ENCODE results near the gene CEMP1. TPM values are rescaled to one million over a fixed set of nuclear protein-coding genes. Genes with fewer than 3 reads are reported as not detected.

CEMP1 gene
- total RNA-seq, 1 donor from 2014 or later: not detected

- TF ChIP-seq EZH2phosphoT487 (IDR thresholded peaks at IDR 0.05) (no peak), EZH2 (IDR thresholded peaks at IDR 0.05) (no peak), CTCF (IDR thresholded peaks at IDR 0.05) (no peak)
- H3K36me3 Mint-ChIP-seq: no peaks in the 10 kb centered on the region
- Histone ChIP-seq H4K20me1 (ENCODE audit: low read depth) (peaks cover 7% of the 10 kb centered on the region), H3F3A (ENCODE audit: low read depth) (no peaks in the 10 kb centered on the region), H3K9me3 (ENCODE audit: low read depth) (no peaks in the 10 kb centered on the region), H3K79me2 (ENCODE audit: low read depth) (no peaks in the 10 kb centered on the region), H3K27me3 (no peaks in the 10 kb centered on the region), H3K9ac (peak overlapping the region; percentile 32), H3K4me1 (no peaks in the 10 kb centered on the region), H3K27ac (no peak overlapping the region), H3K36me3 (no peaks in the 10 kb centered on the region), H3K4me3 (no peak overlapping the region), H3K4me2 (no peak overlapping the region), H2AFZ (replicated peaks) (no peak overlapping the region)
- DNase-seq (ENCODE audit: low spot score): no peak
- no peaks in the 10 kb centered on the region for H3K9me3 Mint-ChIP-seq
- no peak overlapping the region for H3K4me3 Mint-ChIP-seq
- H3K4me1 Mint-ChIP-seq: peaks cover 25% of the 10 kb centered on the region
- H3K27me3 Mint-ChIP-seq (ENCODE audit: insufficient read depth, low read depth): peaks cover 10% of the 10 kb centered on the region
- H3K27ac Mint-ChIP-seq: no peak overlapping the region
These were observed 43.2 kb downstream of the CEMP1 start for GRCh38 chr16:2487903-2488531.

- H3K36me3 ChIP-seq: no peaks in the 10 kb centered on the region
- H3K9me3 Mint-ChIP-seq: no peaks in the 10 kb centered on the region
- no peak for DNase-seq (ENCODE audit: low spot score)
- H4K20me1 ChIP-seq (ENCODE audit: low read depth): peaks cover 12% of the 10 kb centered on the region
- H3K27ac ChIP-seq: no peak overlapping the region
- H3K27me3 Mint-ChIP-seq (ENCODE audit: insufficient read depth, low read depth): peaks cover 9% of the 10 kb centered on the region
- no peaks in the 10 kb centered on the region for H3K4me1 ChIP-seq
- H3K4me3 Mint-ChIP-seq: peak overlapping the region; percentile 14
- peak overlapping the region; percentile 42 for H3K27ac Mint-ChIP-seq
- no peaks in the 10 kb centered on the region for H3K27me3 ChIP-seq
- no peaks in the 10 kb centered on the region for H3K79me2 ChIP-seq (ENCODE audit: low read depth)
- no peaks in the 10 kb centered on the region for H3K36me3 Mint-ChIP-seq
- no peak overlapping the region for H3K9ac ChIP-seq
- H3F3A ChIP-seq (ENCODE audit: low read depth): no peaks in the 10 kb centered on the region
- peaks cover 25% of the 10 kb centered on the region for H3K4me1 Mint-ChIP-seq
- no peak overlapping the region for H3K4me3 ChIP-seq
- no peaks in the 10 kb centered on the region for H3K9me3 ChIP-seq (ENCODE audit: low read depth)
- no peak for TF ChIP-seq EZH2 (IDR thresholded peaks at IDR 0.05)
- TF ChIP-seq CTCF (IDR thresholded peaks at IDR 0.05): no peak
- TF ChIP-seq EZH2phosphoT487 (IDR thresholded peaks at IDR 0.05): no peak
- no peak overlapping the region for H3K4me2 ChIP-seq
- H2AFZ ChIP-seq (replicated peaks): no peak overlapping the region
These were observed 43.7 kb downstream of the CEMP1 start for GRCh38 chr16:2487517-2487842.

GRCh38 chr16:2486645-2487516 is 44.3 kb downstream of the CEMP1 start:
- Mint-ChIP-seq H3K4me1 (peaks cover 29% of the 10 kb centered on the region), H3K36me3 (no peaks in the 10 kb centered on the region), H3K9me3 (no peaks in the 10 kb centered on the region), H3K27ac (peak overlapping the region; percentile 42), H3K4me3 (peak overlapping the region; percentile 14), H3K27me3 (ENCODE audit: insufficient read depth, low read depth) (peaks cover 8% of the 10 kb centered on the region)
- TF ChIP-seq CTCF (IDR thresholded peaks at IDR 0.05): no peak
- no peak for TF ChIP-seq EZH2 (IDR thresholded peaks at IDR 0.05)
- TF ChIP-seq EZH2phosphoT487 (IDR thresholded peaks at IDR 0.05): no peak
- Histone ChIP-seq H3K4me3 (no peak overlapping the region), H3K27ac (no peak overlapping the region), H3K36me3 (no peaks in the 10 kb centered on the region), H2AFZ (replicated peaks) (no peak overlapping the region), H4K20me1 (ENCODE audit: low read depth) (peaks cover 14% of the 10 kb centered on the region), H3K9me3 (ENCODE audit: low read depth) (no peaks in the 10 kb centered on the region), H3K4me1 (no peaks in the 10 kb centered on the region), H3K79me2 (ENCODE audit: low read depth) (no peaks in the 10 kb centered on the region), H3K4me2 (no peak overlapping the region), H3K27me3 (no peaks in the 10 kb centered on the region), H3F3A (ENCODE audit: low read depth) (no peaks in the 10 kb centered on the region), H3K9ac (no peak overlapping the region)
- DNase-seq (ENCODE audit: low spot score): peak; percentile 52

Measured in neural progenitor cell (in vitro differentiated cells).